Lung (tissue), 12 donors: ENCODE data around the gene TMEM134. TPM values are rescaled to one million over a fixed set of nuclear protein-coding genes. Genes with fewer than 3 reads are reported as not detected.

ENCODE experiments used
- ATAC-seq: fragments of 200-7000 bp; cut with Tn5 transposase; one replicate; pipeline ENCODE4 v1.9.1; 2020; ENCODE audit warnings: moderate number of reproducible peaks; ENCODE audit not compliant: insufficient read depth, low FRiP score
- DNase-seq, 3 donors: peaks; one replicate each; pipeline ENCODE4 v3.0.0-alpha.2; 2013 to 2017
- H3K27ac ChIP-seq, 2 donors: one replicate each; pipeline ENCODE4 v1.5.1; 2013; ENCODE audit warnings: mild to moderate bottlenecking in 2 of 2, moderate library complexity in 2 of 2, control low read depth in 1 of 2, inconsistent platforms in 1 of 2, low read depth in 1 of 2, low read length in 1 of 2
- H3K27me3 ChIP-seq, 3 donors: one replicate each; pipeline ENCODE4 v1.5.1; 2013; ENCODE audit warnings: low read length in 2 of 3; ENCODE audit not compliant: control insufficient read depth in 3 of 3, insufficient read depth in 3 of 3
- H3K36me3 ChIP-seq, 4 donors: one replicate each; pipeline ENCODE4 v1.5.1; 2013; ENCODE audit warnings: low read length in 4 of 4, mild to moderate bottlenecking in 1 of 4, moderate library complexity in 1 of 4; ENCODE audit not compliant: control insufficient read depth in 4 of 4, insufficient read depth in 4 of 4
- H3K4me1 ChIP-seq, 5 donors: one replicate each; pipeline ENCODE4 v1.5.1; 2013; ENCODE audit warnings: low read length in 5 of 5, mild to moderate bottlenecking in 2 of 5, moderate library complexity in 1 of 5; ENCODE audit not compliant: control insufficient read depth in 5 of 5, insufficient read depth in 5 of 5
- H3K4me3 ChIP-seq: one replicate; pipeline ENCODE4 v1.5.1; 2013; ENCODE audit warnings: mild to moderate bottlenecking, control low read depth, moderate library complexity
- H3K9ac ChIP-seq, 2 donors: one replicate each; pipeline ENCODE4 v1.5.1; 2013; ENCODE audit warnings: low read length in 2 of 2, control low read depth in 1 of 2; ENCODE audit not compliant: insufficient read depth in 1 of 2
- H3K9me3 ChIP-seq, 4 donors: one replicate each; pipeline ENCODE4 v1.5.1; 2013; ENCODE audit warnings: low read length in 3 of 4, mild to moderate bottlenecking in 1 of 4, moderate library complexity in 1 of 4; ENCODE audit not compliant: control insufficient read depth in 4 of 4, insufficient read depth in 3 of 4
- CTCF ChIP-seq: IDR thresholded peaks from 2 replicates; pipeline ENCODE4 v1.5.1; 2012; ENCODE audit warnings: mild to moderate bottlenecking; ENCODE audit errors: control extremely low read depth, extremely low read depth
- WGBS, 2 donors: extraction: QIAGEN DNeasy Blood & Tissue Kit; methylation state at CpG; one replicate each; pipeline ENCODE4 v1.1.7; 2013; 5-methylcytosine and 5-hydroxymethylcytosine counted together
- polyA plus RNA-seq, 2 donors: library from polyadenylated mRNA; stranded (reverse); fragments of 200-250 nt; gene quantifications; one replicate each; pipeline ENCODE4 v1.2.1, GENCODE V29; 2013
- total RNA-seq, 2 donors: library from RNA; depleted of rRNA in 1 of 2; stranded (reverse); fragments of >200 nt in 1 of 2; gene quantifications; one replicate each; pipeline ENCODE4 v1.2.1, GENCODE V29; 2014 to 2021
- donor health status: control.
- donor health status: control.
- donor health status: Bipolar disorder and iron deficiency.
- donor health status: healthy.
- donor health status: DM: yes; HTN: yes; CAD: no.

Gene TMEM134
- total and polyA plus RNA-seq, 4 donors: 32.5 to 91.4 (median 83.1) TPM

GRCh38 chr11:67437082-67437808, 31.8 kb downstream of the TMEM134 start, which contains the start of gene PTPRCAP:
PTPRCAP (minus strand) TSS chr11:67437682; CDS start chr11:67437619, 63 bp downstream.
- peaks cover 0 to 2% (median 0%) of the 10 kb centered on the region in 5 donors for H3K4me1 ChIP-seq
- no peak within 1 kb of the TSS for H3K4me3 ChIP-seq
- DNase-seq (no peak), ATAC-seq (no peak)
- H3K9ac ChIP-seq: no peak within 1 kb of the TSS
- no peaks in the 10 kb centered on the region for H3K27me3 ChIP-seq
- H3K27ac ChIP-seq: no peak within 1 kb of the TSS
- H3K36me3 ChIP-seq: peaks cover 0 to 79% (median 9%) of the 10 kb centered on the region in 4 donors
- no peaks in the 10 kb centered on the region for H3K9me3 ChIP-seq
- TF ChIP-seq CTCF: no peak
- WGBS, 2 donors: 36 to 54% methylated on average over 24 to 26 of the region's 26 CpGs

GRCh38 chr11:67436459-67437081, 32.5 kb downstream of the TMEM134 start:
- ATAC-seq (no peak), DNase-seq (no peak)
- Histone ChIP-seq H3K9me3 (no peaks in the 10 kb centered on the region), H3K27ac (no peak overlapping the region), H3K36me3 (peaks cover 0 to 78% (median 11%) of the 10 kb centered on the region in 4 donors), H3K4me3 (no peak overlapping the region), H3K4me1 (no peaks in the 10 kb centered on the region), H3K9ac (no peak overlapping the region), H3K27me3 (no peaks in the 10 kb centered on the region)
- 30 to 48% methylated on average over 6 of the region's 6 CpGs for WGBS, 2 donors
- TF ChIP-seq CTCF: no peak

DNA sequence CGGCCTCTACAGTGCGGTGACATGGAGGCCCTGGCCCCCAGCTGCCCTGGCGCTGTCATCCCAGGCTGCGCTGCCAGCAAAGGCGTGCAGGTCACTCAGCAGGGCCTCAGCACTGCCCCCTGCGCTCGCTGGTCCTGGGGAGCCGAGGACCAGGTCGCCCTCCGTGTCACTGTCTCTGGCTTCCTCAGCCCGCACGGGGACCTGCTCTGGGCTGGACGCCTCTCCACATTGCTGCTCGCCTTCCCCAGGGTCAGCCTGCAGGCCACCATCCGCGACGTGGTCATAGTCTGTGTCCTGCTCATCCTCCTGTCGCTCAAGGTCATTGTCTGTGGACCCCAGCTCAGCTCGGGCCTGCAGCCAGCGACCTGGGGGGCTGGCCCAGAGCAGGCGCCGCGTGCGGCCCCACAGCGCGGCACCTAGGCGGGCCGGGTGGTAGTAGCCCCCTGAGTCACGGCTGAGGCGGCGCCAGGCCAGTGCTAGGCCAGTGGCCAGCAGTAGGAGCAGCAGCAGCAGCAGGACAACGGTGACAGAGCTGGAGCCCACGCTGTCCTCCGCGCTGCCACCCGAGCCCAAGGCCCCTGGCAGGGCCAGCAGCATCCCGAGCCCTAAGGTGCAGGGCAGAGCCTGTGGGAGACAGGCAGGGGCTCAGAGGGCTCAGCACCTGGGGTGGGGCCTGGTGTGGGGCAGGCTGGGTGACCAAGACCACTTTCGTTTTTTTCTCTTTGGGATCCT, 33.2 kb downstream of the TMEM134 start:
- Histone ChIP-seq H3K4me1 (no peaks in the 10 kb centered on the region), H3K4me3 (no peak overlapping the region), H3K9ac (no peak overlapping the region), H3K36me3 (peaks cover 0 to 75% (median 14%) of the 10 kb centered on the region in 4 donors), H3K27me3 (no peaks in the 10 kb centered on the region), H3K9me3 (no peaks in the 10 kb centered on the region), H3K27ac (no peak overlapping the region)
- TF ChIP-seq CTCF: no peak
- WGBS, 2 donors: 85 to 92% methylated on average over 38 of the region's 38 CpGs
- ATAC-seq (no peak), DNase-seq (no peak)
